GM12878 (cell line): ENCODE data around the gene COL7A1. TPM values are rescaled to one million over a fixed set of nuclear protein-coding genes. Genes with fewer than 3 reads are reported as not detected.

Experiments used
- ATAC-seq: fragments of 200-7000 bp; cut with Tn5 transposase; 3 replicates; pipeline ENCODE4 v1.9.1; 2020; ENCODE audit warnings: mild to moderate bottlenecking, moderate library complexity
- BruUV-seq: library from RNA; stranded (reverse); fragments of 400-500 nt; replicated peaks from 2 replicates; lab custom pipeline; 2021; lab: Mats Ljungman, UMichigan
- CTCF ChIA-PET: fragments of 300-600 bp; sonication (Branson Sonifier 250); formaldehyde crosslinking; extraction: SDS; loops from one replicate; lab custom pipeline; 2021; ENCODE audit warnings: inconsistent platforms; lab: Yijun Ruan, JAX
- POLR2A ChIA-PET: fragments of 350-600 bp; formaldehyde crosslinking; extraction: SDS; loops from one replicate; lab custom pipeline; 2021; ENCODE audit warnings: inconsistent platforms; lab: Charles Lee
- RAD21 ChIA-PET: fragments of 300-600 bp; sonication (Branson Sonifier 250); formaldehyde crosslinking; loops from one replicate; lab custom pipeline; 2023; ENCODE audit warnings: antibody characterized with exemption; ENCODE audit not compliant: unreplicated experiment; lab: Charles Lee
- SMC1A ChIA-PET: fragments of 300-600 bp; sonication (Branson Sonifier 250); formaldehyde crosslinking; loops from one replicate; lab custom pipeline; 2023; ENCODE audit not compliant: unreplicated experiment, uncharacterized antibody; lab: Charles Lee
- DNase-seq: peaks from one replicate; pipeline ENCODE4 v3.0.0-alpha.2; 2011; ENCODE audit warnings: low read depth, low spot score
- FAIRE-seq: peaks from 3 replicates; lab custom pipeline; 2011; peaks lifted over from hg19 to GRCh38; lab: Jason Lieb, UNC
- H2AFZ ChIP-seq: 2 replicates; pipeline ENCODE4 v1.6.0; 2011; ENCODE audit warnings: low read depth, low read length, control low read depth; ENCODE audit not compliant: control insufficient read depth
- H3K27ac ChIP-seq: 2 replicates; pipeline ENCODE4 v1.5.1; 2011; ENCODE audit warnings: control low read depth; ENCODE audit not compliant: control insufficient read depth, insufficient read depth
- H3K27me3 ChIP-seq, 2 experiments: replicated peaks in 1 of 2; 2 replicates each; pipeline versions ENCODE4 v1.6.0 to v1.6.1; 2011; ENCODE audit warnings: low read length in 1 of 2; ENCODE audit not compliant: control insufficient read depth in 2 of 2, insufficient read depth in 2 of 2
- H3K36me3 ChIP-seq, 2 experiments: 2 replicates each; pipeline ENCODE4 v1.5.1; 2011; ENCODE audit warnings: low read length in 1 of 2; ENCODE audit not compliant: control insufficient read depth in 2 of 2, insufficient read depth in 2 of 2
- H3K4me1 ChIP-seq: 2 replicates; pipeline ENCODE4 v1.6.1; 2011; ENCODE audit warnings: mild to moderate bottlenecking, low read length, moderate library complexity, mixed read lengths; ENCODE audit not compliant: control insufficient read depth, insufficient read depth
- H3K4me2 ChIP-seq: 2 replicates; pipeline ENCODE4 v1.6.0; 2011; ENCODE audit warnings: control low read depth; ENCODE audit not compliant: control insufficient read depth, insufficient read depth
- H3K4me3 ChIP-seq: fragments of 200-600 bp; sonication (generic); 2 replicates; pipeline ENCODE4 v1.5.1; 2016
- H3K79me2 ChIP-seq: 2 replicates; pipeline ENCODE4 v1.6.0; 2011; ENCODE audit warnings: low read length; ENCODE audit not compliant: control insufficient read depth, insufficient read depth
- H3K9ac ChIP-seq: 2 replicates; pipeline ENCODE4 v1.8.0; 2011; ENCODE audit warnings: low read length, control low read depth, mixed read lengths; ENCODE audit not compliant: control insufficient read depth, insufficient read depth
- H3K9me3 ChIP-seq: replicated peaks from 3 replicates; pipeline ENCODE4 v1.5.1; 2011; ENCODE audit warnings: mild to moderate bottlenecking, low read length; ENCODE audit not compliant: control insufficient read depth, insufficient read depth
- H4K20me1 ChIP-seq: 2 replicates; pipeline ENCODE4 v1.6.0; 2011; ENCODE audit not compliant: control insufficient read depth, insufficient read depth
- CEBPB ChIP-seq, 2 experiments: fragments of 150-350 bp in 1 of 2; IDR thresholded peaks; 2 replicates each; pipeline ENCODE4 v1.6.1; 2012 to 2014; ENCODE audit warnings: low read depth in 2 of 2, low read length in 2 of 2, borderline replicate concordance in 1 of 2, inconsistent platforms in 1 of 2
- CREM ChIP-seq: IDR thresholded peaks from 2 replicates; pipeline ENCODE4 v1.6.1; 2014; ENCODE audit warnings: antibody characterized with exemption, low read depth
- ETV6 ChIP-seq, 2 experiments: fragments of 450-650 bp in 1 of 2; IDR thresholded peaks in 1 of 2; conservative IDR thresholded peaks in 1 of 2; 2 replicates each; pipeline ENCODE4 v1.6.1; 2014; ENCODE audit warnings: antibody characterized with exemption in 1 of 2, borderline replicate concordance in 1 of 2, low read depth in 1 of 2, mild to moderate bottlenecking in 1 of 2, moderate library complexity in 1 of 2
- IKZF2 ChIP-seq, 2 experiments: fragments of 450-650 bp; IDR thresholded peaks; 2 replicates each; pipeline ENCODE4 v1.6.1; 2017; ENCODE audit warnings: mild to moderate bottlenecking in 2 of 2, moderate library complexity in 2 of 2
- MEF2A ChIP-seq: IDR thresholded peaks from 2 replicates; pipeline ENCODE4 v1.6.1; 2011; ENCODE audit warnings: low read depth, mild to moderate bottlenecking, low read length, moderate library complexity; ENCODE audit not compliant: insufficient read depth
- NFXL1 ChIP-seq: fragments of 450-650 bp; IDR thresholded peaks from 2 replicates; pipeline ENCODE4 v1.6.1; 2017; ENCODE audit warnings: antibody characterized with exemption, mild to moderate bottlenecking, borderline replicate concordance
- SIN3A ChIP-seq: IDR thresholded peaks from 2 replicates; pipeline ENCODE4 v1.6.1; 2012; ENCODE audit warnings: low read depth, low read length, improper control_type of control experiment
- SRF ChIP-seq, 2 experiments: IDR thresholded peaks; 2 replicates each; pipeline ENCODE4 v1.6.1; 2011; ENCODE audit warnings: low read depth in 2 of 2, low read length in 2 of 2, mild to moderate bottlenecking in 1 of 2, moderate library complexity in 1 of 2
- TCF7 ChIP-seq: IDR thresholded peaks from 2 replicates; pipeline ENCODE4 v1.6.1; 2014; ENCODE audit warnings: antibody characterized with exemption, borderline replicate concordance
- ZNF217 ChIP-seq: fragments of 450-650 bp; IDR thresholded peaks from 2 replicates; pipeline ENCODE4 v1.6.1; 2017; ENCODE audit warnings: antibody characterized with exemption, mild to moderate bottlenecking
- WGBS: methylation state at CpG from one replicate; pipeline ENCODE4 v1.1.6; 2016; ENCODE audit warnings: low lambda C conversion rate; ENCODE audit not compliant: insufficient replicate concordance, insufficient coverage; ENCODE audit errors: missing lambda C conversion rate; 5-methylcytosine and 5-hydroxymethylcytosine counted together
- in situ Hi-C: fragments of 300-500 bp; cut with MboI; formaldehyde crosslinking; loops from 9 replicates; pipeline ENCODE4 v1.14.3; 2018; ENCODE audit warnings: mixed read lengths
- intact Hi-C: fragments of 100-400 bp; cut with micrococcal nuclease; formaldehyde crosslinking; loops from one replicate; pipeline ENCODE4 v1.14.2; 2022; ENCODE audit not compliant: unreplicated experiment
- polyA plus RNA-seq, 11 experiments: library from polyadenylated mRNA; depleted of rRNA in 4 of 11; unstranded in 6 of 11; stranded (reverse) in 5 of 11; fragments of >200 nt; fragmentation: Nextera tagmentation in 4 of 11; fragmentation: Illumina TruSeq in 1 of 11; extraction: Ambion mirVana in 4 of 11; extraction: Trizol in 1 of 11; gene quantifications; 1 replicate in 1 of 11; 2 replicates in 10 of 11; pipeline versions ENCODE4 v1.2.1 to v1.2.3, GENCODE V29; 2011 to 2016; ENCODE audit warnings: inconsistent platforms in 2 of 11, missing spikeins in 2 of 11, low read depth in 1 of 11
- total RNA-seq, 4 experiments: library from RNA; depleted of rRNA in 3 of 4; stranded (reverse); fragments of >200 nt in 3 of 4; fragmentation: Illumina TruSeq in 1 of 4; extraction: Trizol in 1 of 4; gene quantifications; 2 replicates each; pipeline versions ENCODE4 v1.2.1 to v1.2.3, GENCODE V29; 2013 to 2021
- TF ChIP-seq, protein P1 (sequence below): IDR thresholded peaks from 2 replicates; pipeline ENCODE4 v1.6.1; 2011; ENCODE audit warnings: low read depth, mild to moderate bottlenecking, low read length, moderate library complexity, borderline replicate concordance; ENCODE audit errors: extremely low read depth
- TF ChIP-seq, protein P2 (sequence below): IDR thresholded peaks from 2 replicates; pipeline ENCODE4 v1.6.1; 2011; ENCODE audit warnings: mild to moderate bottlenecking, low read depth, low read length, moderate library complexity; ENCODE audit not compliant: insufficient replicate concordance
- TF ChIP-seq, protein P3 (sequence below): IDR thresholded peaks from 2 replicates; pipeline ENCODE4 v1.6.1; 2011; ENCODE audit warnings: borderline replicate concordance, low read depth, mild to moderate bottlenecking, moderate library complexity, mixed read lengths, low read length; ENCODE audit not compliant: insufficient read depth; ENCODE audit errors: extremely low read length
- TF ChIP-seq, protein P4 (sequence below): fragments of 450-650 bp; IDR thresholded peaks from 2 replicates; pipeline ENCODE4 v1.6.1; 2017; ENCODE audit warnings: mild to moderate bottlenecking, low read depth, inconsistent platforms; ENCODE audit not compliant: poor library complexity, severe bottlenecking
- TF ChIP-seq, protein P5 (sequence below): fragments of 450-650 bp; formaldehyde crosslinking; IDR thresholded peaks from 2 replicates; pipeline ENCODE4 v1.4.0; 2022; ENCODE audit warnings: mild to moderate bottlenecking, moderate library complexity

Gene COL7A1
- total and polyA plus RNA-seq, 10 of the 15 experiments (the other 5 are each of a cell fraction or from before 2014, with no cell fraction given), result 0.01 to 1.9 (median 0.29) TPM; not detected in 1

DNA sequence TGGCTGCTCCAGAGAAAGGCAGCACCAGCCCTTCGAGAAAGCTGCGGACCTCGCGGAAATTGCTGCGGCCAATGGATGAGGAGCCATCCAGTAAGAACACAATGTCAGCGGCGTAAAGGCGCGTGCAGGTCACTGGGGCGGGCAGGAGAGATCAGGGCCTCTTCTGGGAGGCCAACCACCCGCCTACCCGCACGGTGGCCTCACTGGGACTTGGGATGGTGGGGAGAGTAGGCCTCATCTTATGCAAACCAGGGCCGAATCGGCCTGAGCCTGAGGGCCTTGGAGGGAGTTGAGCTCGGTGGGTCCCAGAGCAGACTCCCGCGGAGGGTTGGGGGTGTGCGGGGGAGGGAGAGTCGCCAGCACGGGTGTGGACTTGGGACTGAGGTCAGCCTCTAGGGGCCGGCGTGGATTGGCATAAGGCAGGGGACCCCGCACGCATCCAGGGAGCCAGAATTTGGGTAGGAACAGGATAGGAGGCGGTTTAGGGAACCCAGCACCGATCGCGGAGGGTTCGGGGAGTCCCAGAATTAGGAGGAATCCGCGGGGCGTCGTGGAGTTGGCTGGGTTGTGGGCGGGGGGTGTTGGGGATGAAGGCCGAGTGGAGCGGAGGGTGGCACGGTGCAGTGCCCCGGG, 596 bp downstream of the COL7A1 start:
- Histone ChIP-seq H3K9me3 (no peaks in the 10 kb centered on the region), H2AFZ (no peak overlapping the region), H3K9ac (no peak overlapping the region), H3K4me3 (no peak overlapping the region), H3K27ac (no peak overlapping the region), H3K4me2 (0 out of 2 replicates have a peak overlapping the region, but pooled peaks have one; percentile 17), H3K4me1 (no peaks in the 10 kb centered on the region; the same call in 1 of the 2 replicates), H3K79me2 (no peaks in the 10 kb centered on the region), H3K36me3 (peaks cover 5 to 12% of the 10 kb centered on the region in 2 experiments; a peak in 3 of 4 replicates), H4K20me1 (no peaks in the 10 kb centered on the region), H3K27me3 (peaks cover 0 to 9% of the 10 kb centered on the region in 2 experiments; a peak in 2 of 4 replicates)
- ChIA-PET POLR2A (no interaction called here), SMC1A (no interaction called here), CTCF (no interaction called here), RAD21 (no interaction called here)
- BruUV-seq, result no TSS peak
- 25% methylated on average over 37 of the region's 39 CpGs for WGBS
- intact Hi-C loops, result no loop called here
- in situ Hi-C loops, result no loop called here
- no peak for ATAC-seq
- no peak for DNase-seq
- FAIRE-seq, result no peak
- TF ChIP-seq, protein P1, sequence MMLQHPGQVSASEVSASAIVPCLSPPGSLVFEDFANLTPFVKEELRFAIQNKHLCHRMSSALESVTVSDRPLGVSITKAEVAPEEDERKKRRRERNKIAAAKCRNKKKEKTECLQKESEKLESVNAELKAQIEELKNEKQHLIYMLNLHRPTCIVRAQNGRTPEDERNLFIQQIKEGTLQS, result no peak
- TF ChIP-seq, protein P2, sequence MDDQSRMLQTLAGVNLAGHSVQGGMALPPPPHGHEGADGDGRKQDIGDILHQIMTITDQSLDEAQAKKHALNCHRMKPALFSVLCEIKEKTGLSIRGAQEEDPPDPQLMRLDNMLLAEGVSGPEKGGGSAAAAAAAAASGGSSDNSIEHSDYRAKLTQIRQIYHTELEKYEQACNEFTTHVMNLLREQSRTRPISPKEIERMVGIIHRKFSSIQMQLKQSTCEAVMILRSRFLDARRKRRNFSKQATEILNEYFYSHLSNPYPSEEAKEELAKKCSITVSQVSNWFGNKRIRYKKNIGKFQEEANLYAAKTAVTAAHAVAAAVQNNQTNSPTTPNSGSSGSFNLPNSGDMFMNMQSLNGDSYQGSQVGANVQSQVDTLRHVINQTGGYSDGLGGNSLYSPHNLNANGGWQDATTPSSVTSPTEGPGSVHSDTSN, result no peak
- TF ChIP-seq SRF (IDR thresholded peaks at IDR 0.05; ENCODE audit: low read depth in 2 of 2, low read length in 2 of 2) (no peak), MEF2A (no peak), CEBPB (IDR thresholded peaks at IDR 0.05; ENCODE audit: borderline replicate concordance in 1 of 2, low read depth in 2 of 2, low read length in 2 of 2) (no peak), TCF7 (no peak), CREM (no peak), IKZF2 (IDR thresholded peaks at IDR 0.05) (no peak), ZNF217 (no peak), SIN3A (no peak), NFXL1 (no peak), ETV6 (conservative IDR thresholded peaks at IDR 0.05 in 1 of 2, IDR thresholded peaks at IDR 0.05 in 1 of 2; ENCODE audit: borderline replicate concordance in 1 of 2, low read depth in 1 of 2) (no peak)
- TF ChIP-seq, protein P3, sequence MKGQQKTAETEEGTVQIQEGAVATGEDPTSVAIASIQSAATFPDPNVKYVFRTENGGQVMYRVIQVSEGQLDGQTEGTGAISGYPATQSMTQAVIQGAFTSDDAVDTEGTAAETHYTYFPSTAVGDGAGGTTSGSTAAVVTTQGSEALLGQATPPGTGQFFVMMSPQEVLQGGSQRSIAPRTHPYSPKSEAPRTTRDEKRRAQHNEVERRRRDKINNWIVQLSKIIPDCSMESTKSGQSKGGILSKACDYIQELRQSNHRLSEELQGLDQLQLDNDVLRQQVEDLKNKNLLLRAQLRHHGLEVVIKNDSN, result no peak
- TF ChIP-seq, protein P4, sequence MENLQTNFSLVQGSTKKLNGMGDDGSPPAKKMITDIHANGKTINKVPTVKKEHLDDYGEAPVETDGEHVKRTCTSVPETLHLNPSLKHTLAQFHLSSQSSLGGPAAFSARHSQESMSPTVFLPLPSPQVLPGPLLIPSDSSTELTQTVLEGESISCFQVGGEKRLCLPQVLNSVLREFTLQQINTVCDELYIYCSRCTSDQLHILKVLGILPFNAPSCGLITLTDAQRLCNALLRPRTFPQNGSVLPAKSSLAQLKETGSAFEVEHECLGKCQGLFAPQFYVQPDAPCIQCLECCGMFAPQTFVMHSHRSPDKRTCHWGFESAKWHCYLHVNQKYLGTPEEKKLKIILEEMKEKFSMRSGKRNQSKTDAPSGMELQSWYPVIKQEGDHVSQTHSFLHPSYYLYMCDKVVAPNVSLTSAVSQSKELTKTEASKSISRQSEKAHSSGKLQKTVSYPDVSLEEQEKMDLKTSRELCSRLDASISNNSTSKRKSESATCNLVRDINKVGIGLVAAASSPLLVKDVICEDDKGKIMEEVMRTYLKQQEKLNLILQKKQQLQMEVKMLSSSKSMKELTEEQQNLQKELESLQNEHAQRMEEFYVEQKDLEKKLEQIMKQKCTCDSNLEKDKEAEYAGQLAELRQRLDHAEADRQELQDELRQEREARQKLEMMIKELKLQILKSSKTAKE, result no peak
- TF ChIP-seq, protein P5, sequence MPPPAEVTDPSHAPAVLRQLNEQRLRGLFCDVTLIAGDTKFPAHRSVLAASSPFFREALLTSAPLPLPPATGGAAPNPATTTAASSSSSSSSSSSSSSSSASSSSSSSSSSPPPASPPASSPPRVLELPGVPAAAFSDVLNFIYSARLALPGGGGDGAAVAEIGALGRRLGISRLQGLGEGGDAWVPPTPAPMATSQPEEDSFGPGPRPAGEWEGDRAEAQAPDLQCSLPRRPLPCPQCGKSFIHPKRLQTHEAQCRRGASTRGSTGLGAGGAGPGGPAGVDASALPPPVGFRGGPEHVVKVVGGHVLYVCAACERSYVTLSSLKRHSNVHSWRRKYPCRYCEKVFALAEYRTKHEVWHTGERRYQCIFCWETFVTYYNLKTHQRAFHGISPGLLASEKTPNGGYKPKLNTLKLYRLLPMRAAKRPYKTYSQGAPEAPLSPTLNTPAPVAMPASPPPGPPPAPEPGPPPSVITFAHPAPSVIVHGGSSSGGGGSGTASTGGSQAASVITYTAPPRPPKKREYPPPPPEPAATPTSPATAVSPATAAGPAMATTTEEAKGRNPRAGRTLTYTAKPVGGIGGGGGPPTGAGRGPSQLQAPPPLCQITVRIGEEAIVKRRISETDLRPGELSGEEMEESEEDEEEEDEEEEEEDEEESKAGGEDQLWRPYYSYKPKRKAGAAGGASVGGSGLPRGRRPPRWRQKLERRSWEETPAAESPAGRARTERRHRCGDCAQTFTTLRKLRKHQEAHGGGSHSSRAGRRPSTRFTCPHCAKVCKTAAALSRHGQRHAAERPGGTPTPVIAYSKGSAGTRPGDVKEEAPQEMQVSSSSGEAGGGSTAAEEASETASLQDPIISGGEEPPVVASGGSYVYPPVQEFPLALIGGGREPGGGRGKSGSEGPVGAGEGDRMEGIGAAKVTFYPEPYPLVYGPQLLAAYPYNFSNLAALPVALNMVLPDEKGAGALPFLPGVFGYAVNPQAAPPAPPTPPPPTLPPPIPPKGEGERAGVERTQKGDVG (CRISPR knock-in tag), result no peak
